ENCODE data around the gene RPH3AL. TPM values are rescaled to one million over a fixed set of nuclear protein-coding genes. Genes with fewer than 3 reads are reported as not detected.

The RPH3AL gene
- total and polyA plus RNA-seq, 2 of the 8 experiments (the other 6 are each of a cell fraction or from before 2014, with no cell fraction given): 5.6 to 5.8 TPM

DNA sequence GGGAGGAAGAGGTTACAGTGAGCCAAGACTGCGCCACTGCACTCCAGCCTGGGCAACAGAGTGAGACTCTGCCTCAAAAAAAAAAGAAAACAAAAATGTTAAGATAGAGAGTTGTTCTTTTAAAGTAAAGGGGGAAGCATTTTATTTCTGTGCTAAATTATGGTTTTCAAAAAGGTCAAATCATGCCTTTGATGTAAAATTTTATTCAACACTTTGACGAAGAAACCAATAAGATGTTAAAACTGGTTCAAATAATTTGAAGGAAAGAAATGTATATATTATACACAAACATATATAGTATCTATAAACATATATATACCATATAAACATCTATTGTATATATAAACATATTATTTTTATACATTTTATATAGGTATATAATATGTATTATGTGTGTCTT lies 43.4 kb upstream of the RPH3AL start:
- Histone ChIP-seq H3K23ac (ENCODE audit: insufficient read length) (no peak overlapping the region), H3K27ac (ENCODE audit: low read depth, low read length) (no peak overlapping the region), H3K4ac (replicated peaks; ENCODE audit: insufficient read length, low read depth, low read length) (no peak overlapping the region), H2BK15ac (ENCODE audit: low read length) (no peak overlapping the region), H4K91ac (replicated peaks; ENCODE audit: insufficient read length, low read length) (no peak overlapping the region), H4K8ac (ENCODE audit: extremely low read depth, insufficient read depth, low read length) (no peak overlapping the region), H3K27me3 (replicated peaks in 1 of 4; ENCODE audit: control insufficient read depth in 3 of 4, extremely low read depth in 1 of 4, insufficient read depth in 3 of 4, low read length in 3 of 4) (peaks cover 0 to 2% (median 0%) of the 10 kb centered on the region in 4 experiments; a peak in 2 of 7 replicates), H3K4me3 (ENCODE audit: extremely low read depth in 1 of 4, insufficient read depth in 2 of 4, low read depth in 3 of 4, low read length in 4 of 4) (no peak overlapping the region), H2BK120ac (replicated peaks; ENCODE audit: low read depth, low read length) (no peak overlapping the region), H4K5ac (ENCODE audit: insufficient read length, low read depth, low read length) (no peak overlapping the region), H4K20me1 (replicated peaks in 1 of 2; ENCODE audit: control insufficient read depth in 1 of 2, insufficient read depth in 2 of 2, low read length in 2 of 2) (no peaks in the 10 kb centered on the region), H3K18ac (ENCODE audit: extremely low read depth, low read length) (no peak overlapping the region), H3K79me1 (ENCODE audit: low read depth, low read length) (no peaks in the 10 kb centered on the region), H2BK12ac (ENCODE audit: low read depth, low read length) (no peak overlapping the region), H2BK20ac (ENCODE audit: low read length) (no peak overlapping the region), H2AK5ac (ENCODE audit: low read depth, low read length) (no peak overlapping the region), H3K79me2 (ENCODE audit: control insufficient read depth in 1 of 2, insufficient read depth in 2 of 2, low read length in 2 of 2) (no peaks in the 10 kb centered on the region), H3K23me2 (ENCODE audit: low read depth, low read length) (no peaks in the 10 kb centered on the region), H3K4me1 (replicated peaks in 1 of 4; ENCODE audit: control insufficient read depth in 3 of 4, insufficient read depth in 4 of 4, low read length in 3 of 4) (no peaks in the 10 kb centered on the region), H2BK5ac (ENCODE audit: low read depth, low read length) (no peak overlapping the region), H3K14ac (ENCODE audit: insufficient read length) (no peak overlapping the region), H3K9ac (replicated peaks in 1 of 4; ENCODE audit: extremely low read depth in 1 of 4, low read depth in 3 of 4, low read length in 3 of 4) (no peak overlapping the region), H3K9me3 (ENCODE audit: insufficient read depth in 2 of 2, low read depth in 1 of 2, low read length in 1 of 2) (no peaks in the 10 kb centered on the region), H3K4me2 (ENCODE audit: insufficient read depth in 1 of 2, low read depth in 2 of 2, low read length in 2 of 2) (no peak overlapping the region), H2AFZ (ENCODE audit: low read length) (no peak overlapping the region), H3K36me3 (ENCODE audit: control insufficient read depth in 2 of 4, insufficient read depth in 4 of 4, low read length in 3 of 4) (no peaks in the 10 kb centered on the region), H3K56ac (replicated peaks; ENCODE audit: insufficient read length, low read depth, low read length) (no peak overlapping the region)
- FAIRE-seq: no peak
- WGBS, 2 experiments (ENCODE audit: extremely low coverage in 1 of 2, insufficient coverage in 1 of 2, insufficient read length in 1 of 2, insufficient replicate concordance in 2 of 2, low coverage in 1 of 2, low lambda C conversion rate in 2 of 2, missing lambda C conversion rate in 1 of 2): 93% methylated on average over 2 of the region's 2 CpGs; no CpG with 5 or more reads in 1 of the 2 experiments
- DNase-seq (ENCODE audit: low read depth in 1 of 2, low spot score in 2 of 2): no peak
- POLR2A ChIA-PET (ENCODE audit: partially characterized antibody): no interaction called here
- CTCF ChIA-PET (ENCODE audit: partially characterized antibody): interaction anchor here (1.2 to 1.4 kb wide), 2 partner anchors 12 to 86 kb away, joined by 3 to 4 read pairs; no protein-coding TSS in a partner anchor
- no peak for TF ChIP-seq CHD1 (IDR thresholded peaks at IDR 0.05; ENCODE audit: low read depth, low read length)
- TF ChIP-seq MAX (IDR thresholded peaks at IDR 0.05): no peak
- TF ChIP-seq TAF1 (IDR thresholded peaks at IDR 0.05; ENCODE audit: low read depth, low read length): no peak
- TF ChIP-seq BACH1 (IDR thresholded peaks at IDR 0.05; ENCODE audit: low read length): no peak
- no peak for TF ChIP-seq SAP30 (IDR thresholded peaks at IDR 0.05; ENCODE audit: insufficient read depth, insufficient replicate concordance, low read length)
- TF ChIP-seq RXRA (IDR thresholded peaks at IDR 0.05; ENCODE audit: insufficient read depth, low read depth, low read length): no peak
- TF ChIP-seq RNF2 (IDR thresholded peaks at IDR 0.05; ENCODE audit: borderline replicate concordance, low read depth, low read length, missing control alignments, poor library complexity, severe bottlenecking): no peak
- no peak for TF ChIP-seq ZNF274 (IDR thresholded peaks at IDR 0.05; ENCODE audit: borderline replicate concordance, extremely low read depth, low read length)
- no peak for TF ChIP-seq EZH2 (IDR thresholded peaks at IDR 0.05; ENCODE audit: low read depth, low read length, severe bottlenecking)
- TF ChIP-seq JUN (IDR thresholded peaks at IDR 0.05; ENCODE audit: low read depth, low read length): no peak
- TF ChIP-seq FOSL1 (IDR thresholded peaks at IDR 0.05; ENCODE audit: insufficient read depth, low read depth, low read length): no peak
- no peak for TF ChIP-seq SUZ12 (IDR thresholded peaks at IDR 0.05; ENCODE audit: low read length)
- no peak for TF ChIP-seq TEAD4 (IDR thresholded peaks at IDR 0.05; ENCODE audit: low read depth, low read length)
- no peak for TF ChIP-seq KDM1A (IDR thresholded peaks at IDR 0.05; ENCODE audit: borderline replicate concordance, low read length)

Measured in H1 (cell line).